Adrenal gland (tissue), 5 donors: Measurements from ENCODE around the gene SAMM50.

Experiments
- CTCF ChIP-seq, 6 experiments: fragments of 450-650 bp in 4 of 6; fragments of 200-600 bp in 2 of 6; sonication (generic) in 1 of 6; IDR thresholded peaks; 1 replicate in 5 of 6; 2 replicates in 1 of 6; pipeline versions ENCODE4 v1.5.1 to v1.8.0; 2016 to 2021; ENCODE audit warnings: antibody characterized with exemption in 6 of 6, mild to moderate bottlenecking in 2 of 6, moderate library complexity in 1 of 6
- POLR2A ChIP-seq, 2 donors: fragments of 450-650 bp; IDR thresholded peaks; one replicate each; pipeline ENCODE4 v1.6.1; 2017; ENCODE audit warnings: antibody characterized with exemption in 2 of 2, mild to moderate bottlenecking in 2 of 2, moderate library complexity in 1 of 2
- donor health status: DM: no; HTN: no; CAD: no.

- TF ChIP-seq CTCF (IDR thresholded peaks at IDR 0.05) (no peak), POLR2A (IDR thresholded peaks at IDR 0.05) (no peak)
These were observed 41.1 kb downstream of the SAMM50 start for GRCh38 chr22:43996170-43996980.
